Endothelial cell of umbilical vein (primary cell): Measurements from ENCODE around the gene CCDC80. TPM values are rescaled to one million over a fixed set of nuclear protein-coding genes. Genes with fewer than 3 reads are reported as not detected.

Source experiments
- BruUV-seq: library from RNA; stranded (reverse); fragments of 400-500 nt; replicated peaks from 2 replicates; lab custom pipeline; 2021; lab: Mats Ljungman, UMichigan
- CTCF ChIA-PET: fragments of 300-600, 350-600 bp; sonication (Branson Sonifier 250); formaldehyde crosslinking; loops from one replicate; lab custom pipeline; 2021; ENCODE audit warnings: antibody characterized with exemption, inconsistent platforms; lab: Charles Lee
- POLR2A ChIA-PET: fragments of 300-600, 350-600 bp; sonication (Branson Sonifier 250); formaldehyde crosslinking; loops from one replicate; lab custom pipeline; 2021; ENCODE audit warnings: antibody characterized with exemption, inconsistent platforms; lab: Charles Lee
- DNase-seq: peaks from one replicate; pipeline ENCODE4 v3.0.0-alpha.2; 2011; ENCODE audit warnings: low read depth, low spot score
- FAIRE-seq: peaks from 2 replicates; lab custom pipeline; 2011; peaks lifted over from hg19 to GRCh38; lab: Jason Lieb, UNC
- H2AFZ ChIP-seq: 2 replicates; pipeline ENCODE4 v1.6.0; 2012; ENCODE audit warnings: low read depth, low read length, control low read depth, inconsistent platforms
- H3K27ac ChIP-seq: 2 replicates; pipeline ENCODE4 v1.5.1; 2011; ENCODE audit warnings: low read depth, mild to moderate bottlenecking, control low read depth, low read length, moderate library complexity; ENCODE audit not compliant: insufficient read depth
- H3K27me3 ChIP-seq, 2 experiments: 2 replicates each; pipeline versions ENCODE4 v1.6.0 to v1.6.1; 2011; ENCODE audit warnings: low read length in 2 of 2, mixed read lengths in 1 of 2; ENCODE audit not compliant: control insufficient read depth in 2 of 2, insufficient read depth in 2 of 2
- H3K36me3 ChIP-seq, 2 experiments: 2 replicates in 1 of 2; 3 replicates in 1 of 2; pipeline ENCODE4 v1.5.1; 2011; ENCODE audit warnings: low read length in 2 of 2, mild to moderate bottlenecking in 1 of 2, moderate library complexity in 1 of 2; ENCODE audit not compliant: control insufficient read depth in 2 of 2, insufficient read depth in 2 of 2; ENCODE audit errors: extremely low read depth in 1 of 2
- H3K4me1 ChIP-seq: 3 replicates; pipeline ENCODE4 v1.5.1; 2011; ENCODE audit warnings: mild to moderate bottlenecking, low read length; ENCODE audit not compliant: control insufficient read depth, insufficient read depth; ENCODE audit errors: extremely low read depth
- H3K4me2 ChIP-seq: 2 replicates; pipeline ENCODE4 v1.6.1; 2011; ENCODE audit warnings: low read length, control low read depth, mixed read lengths; ENCODE audit not compliant: insufficient read depth
- H3K4me3 ChIP-seq, 3 experiments: fragments of 200-600 bp in 1 of 3; sonication (generic), shearing (Covaris generic) in 1 of 3; replicated peaks in 1 of 3; 2 replicates each; pipeline ENCODE4 v1.5.1; 2011 to 2016; ENCODE audit warnings: control low read depth in 3 of 3, low read length in 3 of 3, mild to moderate bottlenecking in 2 of 3, inconsistent platforms in 1 of 3, low read depth in 1 of 3, moderate library complexity in 1 of 3; ENCODE audit not compliant: insufficient read depth in 1 of 3
- H3K79me2 ChIP-seq: 2 replicates; pipeline ENCODE4 v1.6.0; 2012; ENCODE audit warnings: low read length, inconsistent platforms; ENCODE audit not compliant: control insufficient read depth, insufficient read depth
- H3K9ac ChIP-seq: replicated peaks from 2 replicates; pipeline ENCODE3; 2011; ENCODE audit warnings: low read length, control low read depth; ENCODE audit not compliant: insufficient read depth; ENCODE audit errors: extremely low read depth
- H3K9me1 ChIP-seq: replicated peaks from 3 replicates; pipeline ENCODE4 v1.6.0; 2011; ENCODE audit warnings: mild to moderate bottlenecking, low read length; ENCODE audit not compliant: control insufficient read depth, insufficient read depth; ENCODE audit errors: extremely low read depth
- H3K9me3 ChIP-seq: replicated peaks from 2 replicates; pipeline ENCODE4 v1.5.1; 2012; ENCODE audit warnings: low read length, inconsistent platforms; ENCODE audit not compliant: control insufficient read depth, insufficient read depth
- H4K20me1 ChIP-seq: replicated peaks from 2 replicates; pipeline ENCODE3; 2011; ENCODE audit warnings: mild to moderate bottlenecking, low read length; ENCODE audit not compliant: control insufficient read depth, insufficient read depth; ENCODE audit errors: extremely low read depth
- CTCF ChIP-seq, 2 donors: IDR thresholded peaks; 1 replicate in 1 of 2; 2 replicates in 1 of 2; pipeline ENCODE4 v1.5.1; 2011; ENCODE audit warnings: low read length in 2 of 2, mild to moderate bottlenecking in 2 of 2, moderate library complexity in 2 of 2, control low read depth in 1 of 2, inconsistent platforms in 1 of 2, low read depth in 1 of 2; ENCODE audit not compliant: insufficient read depth in 1 of 2; ENCODE audit errors: extremely low read depth in 1 of 2
- EZH2 ChIP-seq: IDR thresholded peaks from 2 replicates; pipeline ENCODE4 v1.6.1; 2012; ENCODE audit warnings: borderline replicate concordance, low read depth, mild to moderate bottlenecking, moderate library complexity, low read length, inconsistent platforms; ENCODE audit not compliant: severe bottlenecking
- FOS ChIP-seq: IDR thresholded peaks from 2 replicates; pipeline ENCODE4 v1.6.1; 2011; ENCODE audit warnings: mild to moderate bottlenecking, low read length, moderate library complexity, borderline replicate concordance; ENCODE audit not compliant: insufficient read depth
- GATA2 ChIP-seq: IDR thresholded peaks from 2 replicates; pipeline ENCODE4 v1.7.0; 2011; ENCODE audit warnings: low read depth, mild to moderate bottlenecking, moderate library complexity, mixed read lengths, low read length; ENCODE audit not compliant: insufficient read length, insufficient read depth
- JUN ChIP-seq: IDR thresholded peaks from 2 replicates; pipeline ENCODE4 v1.6.1; 2011; ENCODE audit warnings: borderline replicate concordance, low read depth; ENCODE audit not compliant: insufficient read length, insufficient read depth
- MAX ChIP-seq: IDR thresholded peaks from 2 replicates; pipeline ENCODE4 v1.6.1; 2011; ENCODE audit not compliant: insufficient read depth, insufficient read length
- MYC ChIP-seq: IDR thresholded peaks from one replicate; pipeline ENCODE4 v1.6.1; 2011; ENCODE audit warnings: mild to moderate bottlenecking, low read depth, low read length
- POLR2A ChIP-seq: IDR thresholded peaks from 2 replicates; pipeline ENCODE4 v1.6.1; 2012; ENCODE audit warnings: low read depth, mild to moderate bottlenecking, control low read depth, low read length
- POLR2AphosphoS5 ChIP-seq: IDR thresholded peaks from 2 replicates; pipeline ENCODE4 v1.6.1; 2012; ENCODE audit warnings: low read depth, mild to moderate bottlenecking, control low read depth, low read length, moderate library complexity; ENCODE audit not compliant: insufficient read depth
- dilution Hi-C: fragments of 300-500 bp; cut with MboI; formaldehyde crosslinking; loops from one replicate; pipeline ENCODE4 v1.15.0; 2019; ENCODE audit warnings: low sequenced_read_pairs; ENCODE audit not compliant: extremely low pct_ligation_motif_present
- intact Hi-C: fragments of 100-400 bp; cut with micrococcal nuclease; formaldehyde crosslinking; loops from one replicate; pipeline ENCODE4 v1.10.0; 2022
- polyA plus RNA-seq, 4 experiments: library from polyadenylated mRNA; depleted of rRNA in 3 of 4; stranded (reverse) in 3 of 4; unstranded in 1 of 4; fragments of >200 nt; gene quantifications; 2 replicates each; pipeline versions ENCODE4 v1.2.1 to v1.2.3, GENCODE V29; 2011 to 2012; ENCODE audit warnings: missing spikeins in 1 of 4
- total RNA-seq: library from RNA; stranded (reverse); gene quantifications from 2 replicates; pipeline ENCODE4 v1.2.3, GENCODE V29; 2021

Gene CCDC80
- total and polyA plus RNA-seq, 2 donors (not counting 3 experiments of a cell fraction or from before 2014, with no cell fraction given): 28.4 to 77.2 TPM

GRCh38 chr3:112572701-112573100, 68.2 kb downstream of the CCDC80 start:
- H3K4me2 ChIP-seq: peak overlapping the region; percentile 24
- intact Hi-C loops (no loop called here), dilution Hi-C loops (no loop called here)
- no peaks in the 10 kb centered on the region for H3K9me1 ChIP-seq
- no peak overlapping the region for H3K9ac ChIP-seq
- no peak overlapping the region for H3K27ac ChIP-seq
- H3K79me2 ChIP-seq: no peaks in the 10 kb centered on the region
- H3K4me3 ChIP-seq: no peak overlapping the region
- peaks cover under 1 to 16% of the 10 kb centered on the region in 2 experiments for H3K36me3 ChIP-seq
- POLR2A ChIA-PET: no interaction called here
- no peaks in the 10 kb centered on the region for H4K20me1 ChIP-seq
- H2AFZ ChIP-seq: no peak overlapping the region
- no peak for DNase-seq
- TF ChIP-seq POLR2A: no peak
- TF ChIP-seq JUN: no peak
- TF ChIP-seq MYC: no peak
- no peak for TF ChIP-seq FOS
- TF ChIP-seq GATA2: no peak
- TF ChIP-seq MAX: no peak
- TF ChIP-seq POLR2AphosphoS5: no peak
- no peak for TF ChIP-seq EZH2
- TF ChIP-seq CTCF (IDR thresholded peaks at IDR 0.05; ENCODE audit: extremely low read depth in 1 of 2, insufficient read depth in 1 of 2, low read depth in 1 of 2, low read length in 2 of 2): no peak
- no TSS peak for BruUV-seq
- H3K4me1 ChIP-seq: peaks cover 18% of the 10 kb centered on the region
- CTCF ChIA-PET: interaction anchor here (1.1 kb wide), 1 partner anchor 70 kb away, joined by 3 read pairs; no protein-coding TSS in a partner anchor
- no peak for FAIRE-seq
- no peaks in the 10 kb centered on the region for H3K27me3 ChIP-seq
- no peaks in the 10 kb centered on the region for H3K9me3 ChIP-seq
